ENCODE data around the gene HSD17B4.

DNA sequence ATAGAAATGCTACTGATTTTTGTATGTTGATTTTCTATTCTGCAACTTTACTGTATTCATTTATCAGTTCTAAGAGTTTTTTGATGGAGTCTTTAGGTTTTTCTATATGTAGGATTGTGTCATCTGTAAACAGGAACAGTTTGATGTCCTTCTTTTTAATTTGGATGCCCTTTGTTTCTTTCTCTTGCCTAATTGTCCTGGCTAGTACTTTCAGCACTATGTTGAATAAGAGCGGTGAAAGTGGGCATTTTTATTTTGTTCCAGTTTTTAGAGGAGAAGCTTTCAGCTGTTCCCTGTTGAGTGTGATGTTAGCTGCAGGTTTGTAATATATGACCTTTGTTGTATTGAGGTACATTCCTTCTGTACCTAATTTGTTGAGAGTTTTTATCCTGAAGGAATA, 13.3 kb downstream of the HSD17B4 start:
- TF ChIP-seq, protein P1, sequence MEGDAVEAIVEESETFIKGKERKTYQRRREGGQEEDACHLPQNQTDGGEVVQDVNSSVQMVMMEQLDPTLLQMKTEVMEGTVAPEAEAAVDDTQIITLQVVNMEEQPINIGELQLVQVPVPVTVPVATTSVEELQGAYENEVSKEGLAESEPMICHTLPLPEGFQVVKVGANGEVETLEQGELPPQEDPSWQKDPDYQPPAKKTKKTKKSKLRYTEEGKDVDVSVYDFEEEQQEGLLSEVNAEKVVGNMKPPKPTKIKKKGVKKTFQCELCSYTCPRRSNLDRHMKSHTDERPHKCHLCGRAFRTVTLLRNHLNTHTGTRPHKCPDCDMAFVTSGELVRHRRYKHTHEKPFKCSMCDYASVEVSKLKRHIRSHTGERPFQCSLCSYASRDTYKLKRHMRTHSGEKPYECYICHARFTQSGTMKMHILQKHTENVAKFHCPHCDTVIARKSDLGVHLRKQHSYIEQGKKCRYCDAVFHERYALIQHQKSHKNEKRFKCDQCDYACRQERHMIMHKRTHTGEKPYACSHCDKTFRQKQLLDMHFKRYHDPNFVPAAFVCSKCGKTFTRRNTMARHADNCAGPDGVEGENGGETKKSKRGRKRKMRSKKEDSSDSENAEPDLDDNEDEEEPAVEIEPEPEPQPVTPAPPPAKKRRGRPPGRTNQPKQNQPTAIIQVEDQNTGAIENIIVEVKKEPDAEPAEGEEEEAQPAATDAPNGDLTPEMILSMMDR (IDR thresholded peaks at IDR 0.05; ENCODE audit: low read depth, low read length, poor library complexity, severe bottlenecking) = no peak
- TF ChIP-seq EZH2phosphoT487 (IDR thresholded peaks at IDR 0.05; ENCODE audit: borderline replicate concordance, low read length) = no peak
